Breast epithelium (tissue), 3 donors: ENCODE results near the gene MYL4.

Experiments
- CTCF ChIP-seq, 3 donors: fragments of 450-650 bp; IDR thresholded peaks; one replicate each; pipeline ENCODE4 v1.5.1; 2016 to 2017; ENCODE audit warnings: antibody characterized with exemption in 3 of 3, mild to moderate bottlenecking in 3 of 3, moderate library complexity in 3 of 3
- POLR2AphosphoS5 ChIP-seq, 3 donors: sonication (generic); formaldehyde crosslinking; IDR thresholded peaks; one replicate each; pipeline ENCODE4 v1.6.1; 2017; ENCODE audit warnings: antibody characterized with exemption in 3 of 3

DNA sequence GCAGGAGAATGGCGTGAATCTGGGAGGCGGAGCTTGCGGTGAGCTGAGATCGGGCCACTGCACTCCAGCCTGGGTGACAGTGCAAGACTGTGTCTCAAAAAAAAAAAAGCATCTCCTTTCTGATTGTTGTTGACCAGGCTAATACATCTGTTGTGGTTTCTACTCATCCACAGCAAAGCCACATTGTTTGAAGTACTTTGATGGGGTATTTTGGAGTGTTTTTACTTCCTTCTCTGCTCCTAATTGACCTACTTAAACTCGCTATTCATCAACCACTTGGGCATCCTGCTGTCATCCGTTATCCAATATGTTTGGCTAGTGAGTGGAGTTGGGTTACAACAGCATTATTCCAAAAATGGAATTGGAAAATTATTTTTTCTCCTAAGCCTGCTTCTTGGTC is 16.6 kb upstream of the MYL4 start:
- no peak for TF ChIP-seq CTCF (IDR thresholded peaks at IDR 0.05)
- TF ChIP-seq POLR2AphosphoS5 (IDR thresholded peaks at IDR 0.05), result no peak
